Esophagus muscularis mucosa (tissue), 4 donors: Measurements from ENCODE around the gene UCP3. TPM values are rescaled to one million over a fixed set of nuclear protein-coding genes. Genes with fewer than 3 reads are reported as not detected.

Experiments used
- DNase-seq: peaks from one replicate; pipeline ENCODE4 v3.0.0-alpha.2; 2017; ENCODE audit errors: extremely low spot score
- H3K27ac ChIP-seq, 4 donors: fragments of 200-600 bp; sonication (generic); replicated peaks in 1 of 4; 1 replicate in 3 of 4; 2 replicates in 1 of 4; pipeline ENCODE4 v1.5.1; 2016 to 2019; ENCODE audit warnings: mild to moderate bottlenecking in 1 of 4
- H3K27me3 ChIP-seq, 4 donors: fragments of 200-600 bp; sonication (generic); one replicate each; pipeline versions ENCODE4 v1.5.1 to v1.6.0; 2016 to 2019
- H3K36me3 ChIP-seq, 4 donors: fragments of 200-600 bp; sonication (generic); one replicate each; pipeline ENCODE4 v1.5.1; 2016 to 2019
- H3K4me1 ChIP-seq, 4 donors: fragments of 200-600 bp; sonication (generic); one replicate each; pipeline ENCODE4 v1.5.1; 2016 to 2019
- H3K4me3 ChIP-seq, 4 donors: fragments of 200-600 bp; sonication (generic); 1 replicate in 2 of 4; 2 replicates in 2 of 4; pipeline ENCODE4 v1.5.1; 2016 to 2019; ENCODE audit warnings: mild to moderate bottlenecking in 4 of 4, moderate library complexity in 1 of 4
- H3K9me3 ChIP-seq, 4 donors: fragments of 200-600 bp; sonication (generic); 1 replicate in 3 of 4; 2 replicates in 1 of 4; pipeline ENCODE4 v1.5.1; 2016 to 2019
- CTCF ChIP-seq, 3 experiments: fragments of 200-600 bp in 2 of 3; fragments of 450-650 bp in 1 of 3; sonication (generic) in 2 of 3; IDR thresholded peaks; one replicate each; pipeline ENCODE4 v1.5.1; 2017 to 2019; ENCODE audit warnings: antibody characterized with exemption in 3 of 3, mild to moderate bottlenecking in 2 of 3, moderate library complexity in 1 of 3
- EP300 ChIP-seq: sonication (generic); formaldehyde crosslinking; IDR thresholded peaks from one replicate; pipeline ENCODE4 v1.6.1; 2017; ENCODE audit warnings: antibody characterized with exemption
- POLR2A ChIP-seq: fragments of 450-650 bp; IDR thresholded peaks from one replicate; pipeline ENCODE4 v1.6.1; 2017; ENCODE audit warnings: antibody characterized with exemption, moderate library complexity, mild to moderate bottlenecking, low read depth
- POLR2AphosphoS5 ChIP-seq, 2 donors: sonication (generic); formaldehyde crosslinking; IDR thresholded peaks; one replicate each; pipeline ENCODE4 v1.6.1; 2017; ENCODE audit warnings: antibody characterized with exemption in 2 of 2
- WGBS: methylation state at CpG from one replicate; pipeline ENCODE4 v1.1.5; 2018; 5-methylcytosine and 5-hydroxymethylcytosine counted together
- intact Hi-C: fragments of 100-400 bp; cut with DNase I; formaldehyde crosslinking; loops from one replicate; pipeline ENCODE4 v1.15.1; 2023
- total RNA-seq, 4 donors: library from RNA; depleted of rRNA; stranded (reverse); fragments of >200 nt; gene quantifications; one replicate each; pipeline versions ENCODE4 v1.1.0 to v1.2.1, GENCODE V29; 2016

Gene UCP3
- total RNA-seq, 4 donors from 2014 or later, result 0.78 to 5.6 (median 1.3) TPM

- peaks cover 0 to 40% (median 17%) of the 10 kb centered on the region in 4 donors for H3K36me3 ChIP-seq
- WGBS, result 98% methylated on average over 7 of the region's 9 CpGs
- no peak overlapping the region for H3K27ac ChIP-seq
- no peak overlapping the region for H3K4me3 ChIP-seq
- no peaks in the 10 kb centered on the region for H3K9me3 ChIP-seq
- no peak for DNase-seq
- TF ChIP-seq CTCF (IDR thresholded peaks at IDR 0.05), result no peak
- no peak for TF ChIP-seq POLR2AphosphoS5 (IDR thresholded peaks at IDR 0.05)
- no peak for TF ChIP-seq EP300
- TF ChIP-seq POLR2A, result no peak
- intact Hi-C loops, result no loop called here
- H3K4me1 ChIP-seq, result peaks cover 5 to 16% (median 8%) of the 10 kb centered on the region in 4 donors
- H3K27me3 ChIP-seq, result no peaks in the 10 kb centered on the region
Observed at GRCh38 chr11:74010306-74011300, 1.7 kb upstream of the UCP3 start.

DNA sequence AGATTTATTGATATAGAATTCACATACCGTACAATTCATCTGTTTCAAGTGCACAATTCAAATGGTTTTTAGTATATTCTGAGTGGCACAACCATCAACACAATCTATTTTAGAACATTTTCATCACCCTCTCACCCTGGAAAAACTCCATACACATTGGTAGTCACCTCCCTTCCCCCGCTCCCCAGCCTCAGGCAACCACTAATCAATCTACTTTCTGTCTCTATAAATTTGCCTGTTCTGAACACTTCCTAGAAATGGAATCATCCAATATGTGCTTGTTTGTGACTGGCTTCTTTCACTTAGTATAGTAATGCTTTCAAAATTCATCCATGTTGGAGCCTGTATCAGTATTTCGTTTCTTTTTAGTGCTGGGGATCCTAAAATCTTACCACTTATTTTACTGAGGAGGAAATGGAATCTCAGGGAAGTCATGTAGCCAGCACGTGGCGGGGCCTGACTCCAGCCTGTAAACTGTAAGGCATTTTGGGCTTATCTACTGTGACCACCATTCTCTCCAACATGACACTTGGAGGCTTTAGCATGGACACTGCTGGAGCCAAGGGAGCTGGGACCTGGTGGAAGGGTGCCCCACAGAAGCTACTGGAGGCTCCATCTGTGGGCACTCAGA is 905 bp upstream of the UCP3 start:
- H3K4me3 ChIP-seq, result no peak overlapping the region
- no peaks in the 10 kb centered on the region for H3K9me3 ChIP-seq
- intact Hi-C loops, result no loop called here
- H3K36me3 ChIP-seq, result peaks cover 0 to 43% (median 19%) of the 10 kb centered on the region in 4 donors
- no peaks in the 10 kb centered on the region for H3K27me3 ChIP-seq
- H3K27ac ChIP-seq, result no peak overlapping the region
- no peak for TF ChIP-seq CTCF (IDR thresholded peaks at IDR 0.05)
- no peak for TF ChIP-seq POLR2AphosphoS5 (IDR thresholded peaks at IDR 0.05)
- TF ChIP-seq EP300, result no peak
- no peak for TF ChIP-seq POLR2A
- H3K4me1 ChIP-seq, result peaks cover 5 to 16% (median 8%) of the 10 kb centered on the region in 4 donors
- no peak for DNase-seq
- 88% methylated on average over 5 of the region's 5 CpGs for WGBS

DNA sequence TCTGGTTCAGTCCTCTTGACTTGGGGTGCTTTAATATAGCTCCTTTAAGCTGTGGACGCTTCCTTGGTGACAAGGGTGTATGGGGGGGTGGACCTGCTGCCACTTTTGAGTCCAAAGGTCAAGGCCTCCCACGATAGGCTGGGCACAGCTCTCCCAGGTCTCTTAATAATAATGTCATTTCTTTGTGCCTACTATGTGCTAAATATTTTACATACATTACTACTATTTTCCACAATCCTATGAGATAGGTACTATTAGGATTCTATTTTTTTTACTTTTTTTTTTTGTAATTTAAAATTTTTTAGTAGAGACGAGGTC is 304 bp upstream of the UCP3 start:
- no peak for DNase-seq
- H3K27ac ChIP-seq, result no peak overlapping the region

GRCh38 chr11:74007691-74008372 is 1.1 kb downstream of the UCP3 start:
- intact Hi-C loops, result no loop called here
- no peak overlapping the region for H3K27ac ChIP-seq
- TF ChIP-seq CTCF (IDR thresholded peaks at IDR 0.05) (no peak), EP300 (no peak), POLR2AphosphoS5 (IDR thresholded peaks at IDR 0.05) (no peak), POLR2A (no peak)
- peaks cover 5 to 16% (median 8%) of the 10 kb centered on the region in 4 donors for H3K4me1 ChIP-seq
- WGBS, result 86% methylated on average over 5 of the region's 6 CpGs
- H3K4me3 ChIP-seq, result no peak overlapping the region
- no peaks in the 10 kb centered on the region for H3K9me3 ChIP-seq
- peaks cover 7 to 40% (median 21%) of the 10 kb centered on the region in 4 donors for H3K36me3 ChIP-seq
- no peak for DNase-seq
- no peaks in the 10 kb centered on the region for H3K27me3 ChIP-seq

More for the DNA sequence above, 304 bp upstream of the UCP3 start:
- no peaks in the 10 kb centered on the region for H3K27me3 ChIP-seq
- peaks cover 0 to 40% (median 20%) of the 10 kb centered on the region in 4 donors for H3K36me3 ChIP-seq
- no peaks in the 10 kb centered on the region for H3K9me3 ChIP-seq
- 97% methylated on average over 3 of the region's 3 CpGs for WGBS
- TF ChIP-seq CTCF (IDR thresholded peaks at IDR 0.05) (no peak), POLR2AphosphoS5 (IDR thresholded peaks at IDR 0.05) (no peak), POLR2A (no peak), EP300 (no peak)
- peaks cover 5 to 16% (median 8%) of the 10 kb centered on the region in 4 donors for H3K4me1 ChIP-seq
- intact Hi-C loops, result no loop called here
- no peak overlapping the region for H3K4me3 ChIP-seq
